Natural killer cell (primary cell): ENCODE measurements around the gene DPYD. TPM values are rescaled to one million over a fixed set of nuclear protein-coding genes. Genes with fewer than 3 reads are reported as not detected.

Source experiments
- ATAC-seq, 3 donors: fragments of 150-1000 bp in 2 of 3; fragments of 200-7000 bp in 1 of 3; cut with Tn5 transposase; 1 replicate in 1 of 3; 2 replicates in 2 of 3; pipeline ENCODE4 v1.10.0; 2021; ENCODE audit warnings: mild to moderate bottlenecking in 2 of 3, moderate library complexity in 2 of 3
- DNase-seq, 2 donors: peaks; one replicate each; pipeline versions ENCODE4 v3.0.0 to v3.0.0-alpha.2; 2013 to 2021; ENCODE audit warnings: mixed read lengths in 1 of 2
- H3K27ac ChIP-seq: one replicate; pipeline ENCODE4 v1.5.1; 2013; ENCODE audit warnings: mild to moderate bottlenecking, low read length
- H3K27me3 ChIP-seq: one replicate; pipeline ENCODE4 v1.6.1; 2013; ENCODE audit warnings: low read length; ENCODE audit not compliant: control insufficient read depth, insufficient read depth
- H3K36me3 ChIP-seq: one replicate; pipeline ENCODE4 v1.6.1; 2013; ENCODE audit warnings: low read length; ENCODE audit not compliant: control insufficient read depth, insufficient read depth
- H3K4me1 ChIP-seq: one replicate; pipeline ENCODE4 v1.6.1; 2013; ENCODE audit warnings: low read length; ENCODE audit not compliant: control insufficient read depth, insufficient read depth
- H3K4me3 ChIP-seq: one replicate; pipeline ENCODE4 v1.5.1; 2013; ENCODE audit warnings: low read length
- H3K9me3 ChIP-seq: one replicate; pipeline ENCODE4 v1.6.1; 2013; ENCODE audit warnings: low read length; ENCODE audit not compliant: control insufficient read depth, insufficient read depth
- H3K27ac Mint-ChIP-seq, 2 donors: one replicate each; pipeline ENCODE4 v1.8.0; 2022; ENCODE audit warnings: mild to moderate bottlenecking in 2 of 2, mixed read lengths in 2 of 2, moderate library complexity in 1 of 2
- H3K27me3 Mint-ChIP-seq, 2 donors: one replicate each; pipeline ENCODE4 v1.8.0; 2022; ENCODE audit warnings: low read depth in 2 of 2, mixed read lengths in 2 of 2
- H3K36me3 Mint-ChIP-seq: one replicate; pipeline ENCODE4 v1.8.0; 2022; ENCODE audit warnings: mixed read lengths
- H3K4me1 Mint-ChIP-seq, 2 donors: one replicate each; pipeline ENCODE4 v1.8.0; 2022; ENCODE audit warnings: mixed read lengths in 2 of 2
- H3K4me3 Mint-ChIP-seq: one replicate; pipeline ENCODE4 v1.8.0; 2022; ENCODE audit warnings: mild to moderate bottlenecking, moderate library complexity, mixed read lengths
- H3K9me3 Mint-ChIP-seq, 2 donors: one replicate each; pipeline ENCODE4 v1.8.0; 2022; ENCODE audit warnings: mixed read lengths in 2 of 2
- WGBS: methylation state at CpG from one replicate; pipeline ENCODE4 v1.1.7; 2013; ENCODE audit warnings: missing lambda C conversion rate; ENCODE audit not compliant: insufficient coverage; 5-methylcytosine and 5-hydroxymethylcytosine counted together
- intact Hi-C: fragments of 100-400 bp; cut with micrococcal nuclease; formaldehyde crosslinking; loops from one replicate; pipeline ENCODE4 v1.14.2; 2022
- total RNA-seq, 4 donors: library from RNA; stranded (reverse); fragments of 120-200 nt in 1 of 4; gene quantifications; one replicate each; pipeline versions ENCODE4 v1.2.3 to v1.2.4, GENCODE V29; 2013 to 2022
- TF ChIP-seq, protein P1 (sequence below): fragments of 200-600 bp; IDR thresholded peaks from one replicate; pipeline ENCODE4 v1.8.0; 2022; ENCODE audit warnings: antibody characterized with exemption

The DPYD gene
- total RNA-seq, 3 donors from 2014 or later (not counting 1 experiment from before 2014, with no cell fraction given): 56.6 to 66.7 (median 56.9) TPM

- Histone ChIP-seq H3K36me3 (no peaks in the 10 kb centered on the region), H3K9me3 (no peaks in the 10 kb centered on the region), H3K27me3 (no peaks in the 10 kb centered on the region), H3K4me3 (no peak overlapping the region), H3K4me1 (no peaks in the 10 kb centered on the region), H3K27ac (no peak overlapping the region)
- 94% methylated on average over 4 of the region's 4 CpGs for WGBS
- no peak for ATAC-seq
- no peak overlapping the region for H3K4me3 Mint-ChIP-seq
- H3K27ac Mint-ChIP-seq: no peak overlapping the region
- TF ChIP-seq, protein P1, sequence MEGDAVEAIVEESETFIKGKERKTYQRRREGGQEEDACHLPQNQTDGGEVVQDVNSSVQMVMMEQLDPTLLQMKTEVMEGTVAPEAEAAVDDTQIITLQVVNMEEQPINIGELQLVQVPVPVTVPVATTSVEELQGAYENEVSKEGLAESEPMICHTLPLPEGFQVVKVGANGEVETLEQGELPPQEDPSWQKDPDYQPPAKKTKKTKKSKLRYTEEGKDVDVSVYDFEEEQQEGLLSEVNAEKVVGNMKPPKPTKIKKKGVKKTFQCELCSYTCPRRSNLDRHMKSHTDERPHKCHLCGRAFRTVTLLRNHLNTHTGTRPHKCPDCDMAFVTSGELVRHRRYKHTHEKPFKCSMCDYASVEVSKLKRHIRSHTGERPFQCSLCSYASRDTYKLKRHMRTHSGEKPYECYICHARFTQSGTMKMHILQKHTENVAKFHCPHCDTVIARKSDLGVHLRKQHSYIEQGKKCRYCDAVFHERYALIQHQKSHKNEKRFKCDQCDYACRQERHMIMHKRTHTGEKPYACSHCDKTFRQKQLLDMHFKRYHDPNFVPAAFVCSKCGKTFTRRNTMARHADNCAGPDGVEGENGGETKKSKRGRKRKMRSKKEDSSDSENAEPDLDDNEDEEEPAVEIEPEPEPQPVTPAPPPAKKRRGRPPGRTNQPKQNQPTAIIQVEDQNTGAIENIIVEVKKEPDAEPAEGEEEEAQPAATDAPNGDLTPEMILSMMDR: no peak
- H3K9me3 Mint-ChIP-seq: peaks cover 2 to 10% of the 10 kb centered on the region in 2 donors
- peaks cover 13% of the 10 kb centered on the region for H3K36me3 Mint-ChIP-seq
- intact Hi-C loops: no loop called here
- no peak for DNase-seq
- H3K4me1 Mint-ChIP-seq: peaks cover 0 to 5% of the 10 kb centered on the region in 2 donors
- no peaks in the 10 kb centered on the region for H3K27me3 Mint-ChIP-seq
Observed at GRCh38 chr1:97649591-97649990, 271.2 kb downstream of the DPYD start.

GRCh38 chr1:97647776-97648175 is 273.1 kb downstream of the DPYD start:
- Mint-ChIP-seq H3K27ac (no peak overlapping the region), H3K27me3 (no peaks in the 10 kb centered on the region), H3K9me3 (peaks cover 2 to 10% of the 10 kb centered on the region in 2 donors), H3K4me3 (no peak overlapping the region), H3K4me1 (no peaks in the 10 kb centered on the region), H3K36me3 (peaks cover 13% of the 10 kb centered on the region)
- H3K4me1 ChIP-seq: no peaks in the 10 kb centered on the region
- no peak overlapping the region for H3K27ac ChIP-seq
- intact Hi-C loops: no loop called here
- ATAC-seq: no peak
- no peaks in the 10 kb centered on the region for H3K27me3 ChIP-seq
- H3K36me3 ChIP-seq: no peaks in the 10 kb centered on the region
- no peaks in the 10 kb centered on the region for H3K9me3 ChIP-seq
- TF ChIP-seq, protein P1: no peak
- no peak for DNase-seq
- H3K4me3 ChIP-seq: no peak overlapping the region

DNA sequence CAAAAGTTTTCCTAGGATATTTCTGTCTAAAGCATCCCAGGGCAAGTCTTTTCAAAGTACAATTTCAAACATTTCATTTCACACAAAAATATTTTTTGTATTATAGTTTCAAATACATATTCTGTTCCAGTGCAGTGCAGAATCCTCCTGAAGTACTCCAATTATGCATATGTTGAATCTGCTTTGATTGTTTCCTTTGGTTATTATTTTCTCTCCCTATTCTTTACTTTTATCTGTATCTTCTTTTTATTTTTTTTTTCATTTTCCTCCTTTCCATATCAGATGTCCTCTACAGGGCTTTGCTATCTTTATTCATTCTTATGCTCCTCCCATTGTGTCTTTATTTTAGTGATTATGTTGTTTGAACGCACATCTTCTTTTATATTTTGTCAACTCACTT is 274.8 kb downstream of the DPYD start:
- Mint-ChIP-seq H3K9me3 (peaks cover 2 to 10% of the 10 kb centered on the region in 2 donors), H3K4me3 (no peak overlapping the region), H3K4me1 (peaks cover 5 to 9% of the 10 kb centered on the region in 2 donors), H3K27me3 (no peaks in the 10 kb centered on the region), H3K36me3 (peaks cover 13% of the 10 kb centered on the region), H3K27ac (no peak overlapping the region)
- intact Hi-C loops: no loop called here
- Histone ChIP-seq H3K9me3 (no peaks in the 10 kb centered on the region), H3K27ac (no peak overlapping the region), H3K27me3 (no peaks in the 10 kb centered on the region), H3K4me1 (no peaks in the 10 kb centered on the region), H3K4me3 (no peak overlapping the region), H3K36me3 (no peaks in the 10 kb centered on the region)
- no CpG with 5 or more reads among the region's 1 CpG for WGBS
- ATAC-seq (no peak), DNase-seq (no peak)
- TF ChIP-seq, protein P1: no peak

GRCh38 chr1:97640677-97641076 is 280.2 kb downstream of the DPYD start:
- H3K27ac ChIP-seq: no peak overlapping the region
- Mint-ChIP-seq H3K27me3 (no peaks in the 10 kb centered on the region), H3K36me3 (no peaks in the 10 kb centered on the region), H3K4me3 (no peak overlapping the region), H3K4me1 (peaks cover 13 to 14% of the 10 kb centered on the region in 2 donors), H3K9me3 (no peaks in the 10 kb centered on the region), H3K27ac (no peak overlapping the region)
- no peak for ATAC-seq
- DNase-seq: no peak
- no peaks in the 10 kb centered on the region for H3K9me3 ChIP-seq
- H3K27me3 ChIP-seq: no peaks in the 10 kb centered on the region
- TF ChIP-seq, protein P1: no peak
- no peaks in the 10 kb centered on the region for H3K36me3 ChIP-seq
- H3K4me1 ChIP-seq: no peaks in the 10 kb centered on the region
- no peak overlapping the region for H3K4me3 ChIP-seq
- intact Hi-C loops: no loop called here
